ENCODE data around the gene HOXC6. TPM values are rescaled to one million over a fixed set of nuclear protein-coding genes. Genes with fewer than 3 reads are reported as not detected.
A peak's percentile ranks its signal among the peaks of the same experiment; 100 is the strongest.

Gene HOXC6
- total RNA-seq, 1 experiment from 2014 or later = not detected

DNA sequence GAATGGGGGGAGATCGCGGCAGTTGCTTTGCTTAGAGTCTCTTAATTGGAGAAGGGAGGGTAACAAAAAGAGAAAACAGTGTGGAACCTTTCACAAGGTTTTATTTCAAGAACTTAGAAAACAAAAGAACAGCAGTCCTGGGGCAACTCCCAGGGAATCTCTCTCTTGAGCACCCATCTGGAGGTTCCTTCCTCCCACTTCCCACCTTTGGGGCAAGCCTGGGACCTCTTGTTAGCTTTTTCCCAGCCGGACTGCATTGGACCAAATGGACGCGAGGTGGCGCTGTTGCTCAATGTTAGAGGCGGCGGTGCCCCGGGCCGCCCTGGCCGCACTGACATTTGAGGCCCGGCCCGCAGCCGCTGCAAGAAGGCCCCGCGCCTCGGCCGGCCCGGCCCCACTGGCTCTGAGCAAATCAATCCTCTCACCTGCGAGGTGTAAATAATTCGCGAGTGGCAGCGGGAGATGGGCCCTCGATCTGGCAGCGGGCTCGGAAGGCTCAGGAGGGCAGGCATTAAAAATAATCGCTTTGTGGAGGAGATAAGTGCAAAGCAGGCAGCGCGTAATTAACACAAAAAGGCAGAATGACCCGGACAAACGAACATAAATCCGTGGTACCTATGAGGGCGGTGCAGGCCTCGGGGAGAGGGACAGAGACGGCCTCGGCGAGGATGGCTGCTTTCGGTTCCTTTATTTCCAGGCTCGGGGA is 22.2 kb upstream of the HOXC6 start (continued):
- TF ChIP-seq CDX4 (CRISPR knock-in tag; IDR thresholded peaks at IDR 0.05; ENCODE audit: borderline replicate concordance) = no peak
- TF ChIP-seq, protein P1, sequence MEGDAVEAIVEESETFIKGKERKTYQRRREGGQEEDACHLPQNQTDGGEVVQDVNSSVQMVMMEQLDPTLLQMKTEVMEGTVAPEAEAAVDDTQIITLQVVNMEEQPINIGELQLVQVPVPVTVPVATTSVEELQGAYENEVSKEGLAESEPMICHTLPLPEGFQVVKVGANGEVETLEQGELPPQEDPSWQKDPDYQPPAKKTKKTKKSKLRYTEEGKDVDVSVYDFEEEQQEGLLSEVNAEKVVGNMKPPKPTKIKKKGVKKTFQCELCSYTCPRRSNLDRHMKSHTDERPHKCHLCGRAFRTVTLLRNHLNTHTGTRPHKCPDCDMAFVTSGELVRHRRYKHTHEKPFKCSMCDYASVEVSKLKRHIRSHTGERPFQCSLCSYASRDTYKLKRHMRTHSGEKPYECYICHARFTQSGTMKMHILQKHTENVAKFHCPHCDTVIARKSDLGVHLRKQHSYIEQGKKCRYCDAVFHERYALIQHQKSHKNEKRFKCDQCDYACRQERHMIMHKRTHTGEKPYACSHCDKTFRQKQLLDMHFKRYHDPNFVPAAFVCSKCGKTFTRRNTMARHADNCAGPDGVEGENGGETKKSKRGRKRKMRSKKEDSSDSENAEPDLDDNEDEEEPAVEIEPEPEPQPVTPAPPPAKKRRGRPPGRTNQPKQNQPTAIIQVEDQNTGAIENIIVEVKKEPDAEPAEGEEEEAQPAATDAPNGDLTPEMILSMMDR (IDR thresholded peaks at IDR 0.05) = peak; percentile 96

GRCh38 chr12:54006559-54007220 is 21.6 kb upstream of the HOXC6 start:
- H3K36me3 Mint-ChIP-seq = no peaks in the 10 kb centered on the region; the same call in 1 of the 2 replicates
- H3K4me1 Mint-ChIP-seq = peaks cover 25% of the 10 kb centered on the region
- POLR2A ChIA-PET = no interaction called here
- CTCF ChIA-PET = interaction anchor here (0.7 to 10.8 kb wide), 21 partner anchors 11 to 373 kb away, joined by 3 to 107 read pairs (median 5); partner anchors contain the start of genes HOXC10, HOXC5 and SMUG1
- peaks cover 100% of the 10 kb centered on the region for H3K27me3 Mint-ChIP-seq (ENCODE audit: low read depth)
- no peak overlapping the region for H3K4me3 Mint-ChIP-seq
- no peaks in the 10 kb centered on the region for H3K9me3 Mint-ChIP-seq
- ATAC-seq (no peak), DNase-seq (ENCODE audit: low spot score) (no peak)
- TF ChIP-seq MYBL2 (CRISPR knock-in tag; IDR thresholded peaks at IDR 0.05) = no peak
- TF ChIP-seq, protein P2, sequence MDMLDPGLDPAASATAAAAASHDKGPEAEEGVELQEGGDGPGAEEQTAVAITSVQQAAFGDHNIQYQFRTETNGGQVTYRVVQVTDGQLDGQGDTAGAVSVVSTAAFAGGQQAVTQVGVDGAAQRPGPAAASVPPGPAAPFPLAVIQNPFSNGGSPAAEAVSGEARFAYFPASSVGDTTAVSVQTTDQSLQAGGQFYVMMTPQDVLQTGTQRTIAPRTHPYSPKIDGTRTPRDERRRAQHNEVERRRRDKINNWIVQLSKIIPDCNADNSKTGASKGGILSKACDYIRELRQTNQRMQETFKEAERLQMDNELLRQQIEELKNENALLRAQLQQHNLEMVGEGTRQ (CRISPR knock-in tag; IDR thresholded peaks at IDR 0.05) = no peak
- TF ChIP-seq FOXJ3 (CRISPR knock-in tag; IDR thresholded peaks at IDR 0.05; ENCODE audit: borderline replicate concordance) = no peak
- TF ChIP-seq GABPB1 (CRISPR knock-in tag; IDR thresholded peaks at IDR 0.05) = no peak
- TF ChIP-seq CBFB (CRISPR knock-in tag; IDR thresholded peaks at IDR 0.05; ENCODE audit: low read depth) = no peak
- TF ChIP-seq MXD4 (CRISPR knock-in tag; IDR thresholded peaks at IDR 0.05; ENCODE audit: borderline replicate concordance) = no peak
- no peak for TF ChIP-seq NR2C2 (CRISPR knock-in tag; IDR thresholded peaks at IDR 0.05)
- TF ChIP-seq OVOL2 (CRISPR knock-in tag; IDR thresholded peaks at IDR 0.05; ENCODE audit: borderline replicate concordance) = no peak
- TF ChIP-seq, protein P3, sequence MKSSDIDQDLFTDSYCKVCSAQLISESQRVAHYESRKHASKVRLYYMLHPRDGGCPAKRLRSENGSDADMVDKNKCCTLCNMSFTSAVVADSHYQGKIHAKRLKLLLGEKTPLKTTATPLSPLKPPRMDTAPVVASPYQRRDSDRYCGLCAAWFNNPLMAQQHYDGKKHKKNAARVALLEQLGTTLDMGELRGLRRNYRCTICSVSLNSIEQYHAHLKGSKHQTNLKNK (CRISPR knock-in tag; IDR thresholded peaks at IDR 0.05) = no peak
- H3K27ac Mint-ChIP-seq = no peak overlapping the region

- POLR2A ChIA-PET = no interaction called here
- no peaks in the 10 kb centered on the region for H3K36me3 Mint-ChIP-seq
- peaks cover 25% of the 10 kb centered on the region for H3K4me1 Mint-ChIP-seq
- CTCF ChIA-PET = interaction anchor here (0.5 to 10.8 kb wide), 12 partner anchors 10 to 208 kb away, joined by 3 to 107 read pairs (median 27); partner anchors contain the start of genes HOXC10 and HOXC5
- H3K9me3 Mint-ChIP-seq = no peaks in the 10 kb centered on the region
- H3K27me3 Mint-ChIP-seq (ENCODE audit: low read depth) = peaks cover 100% of the 10 kb centered on the region
- ATAC-seq = no peak
- no peak overlapping the region for H3K27ac Mint-ChIP-seq
- no peak for DNase-seq (ENCODE audit: low spot score)
- TF ChIP-seq CREM (CRISPR knock-in tag; IDR thresholded peaks at IDR 0.05) (no peak), ERG (CRISPR knock-in tag; IDR thresholded peaks at IDR 0.05) (no peak), NR3C1 (CRISPR knock-in tag; conservative IDR thresholded peaks at IDR 0.05; ENCODE audit: low read depth) (no peak)
- TF ChIP-seq, protein P4, sequence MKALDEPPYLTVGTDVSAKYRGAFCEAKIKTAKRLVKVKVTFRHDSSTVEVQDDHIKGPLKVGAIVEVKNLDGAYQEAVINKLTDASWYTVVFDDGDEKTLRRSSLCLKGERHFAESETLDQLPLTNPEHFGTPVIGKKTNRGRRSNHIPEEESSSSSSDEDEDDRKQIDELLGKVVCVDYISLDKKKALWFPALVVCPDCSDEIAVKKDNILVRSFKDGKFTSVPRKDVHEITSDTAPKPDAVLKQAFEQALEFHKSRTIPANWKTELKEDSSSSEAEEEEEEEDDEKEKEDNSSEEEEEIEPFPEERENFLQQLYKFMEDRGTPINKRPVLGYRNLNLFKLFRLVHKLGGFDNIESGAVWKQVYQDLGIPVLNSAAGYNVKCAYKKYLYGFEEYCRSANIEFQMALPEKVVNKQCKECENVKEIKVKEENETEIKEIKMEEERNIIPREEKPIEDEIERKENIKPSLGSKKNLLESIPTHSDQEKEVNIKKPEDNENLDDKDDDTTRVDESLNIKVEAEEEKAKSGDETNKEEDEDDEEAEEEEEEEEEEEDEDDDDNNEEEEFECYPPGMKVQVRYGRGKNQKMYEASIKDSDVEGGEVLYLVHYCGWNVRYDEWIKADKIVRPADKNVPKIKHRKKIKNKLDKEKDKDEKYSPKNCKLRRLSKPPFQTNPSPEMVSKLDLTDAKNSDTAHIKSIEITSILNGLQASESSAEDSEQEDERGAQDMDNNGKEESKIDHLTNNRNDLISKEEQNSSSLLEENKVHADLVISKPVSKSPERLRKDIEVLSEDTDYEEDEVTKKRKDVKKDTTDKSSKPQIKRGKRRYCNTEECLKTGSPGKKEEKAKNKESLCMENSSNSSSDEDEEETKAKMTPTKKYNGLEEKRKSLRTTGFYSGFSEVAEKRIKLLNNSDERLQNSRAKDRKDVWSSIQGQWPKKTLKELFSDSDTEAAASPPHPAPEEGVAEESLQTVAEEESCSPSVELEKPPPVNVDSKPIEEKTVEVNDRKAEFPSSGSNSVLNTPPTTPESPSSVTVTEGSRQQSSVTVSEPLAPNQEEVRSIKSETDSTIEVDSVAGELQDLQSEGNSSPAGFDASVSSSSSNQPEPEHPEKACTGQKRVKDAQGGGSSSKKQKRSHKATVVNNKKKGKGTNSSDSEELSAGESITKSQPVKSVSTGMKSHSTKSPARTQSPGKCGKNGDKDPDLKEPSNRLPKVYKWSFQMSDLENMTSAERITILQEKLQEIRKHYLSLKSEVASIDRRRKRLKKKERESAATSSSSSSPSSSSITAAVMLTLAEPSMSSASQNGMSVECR (CRISPR knock-in tag; IDR thresholded peaks at IDR 0.05; ENCODE audit: borderline replicate concordance) = no peak
- no peak overlapping the region for H3K4me3 Mint-ChIP-seq
Observed at GRCh38 chr12:54007538-54008259, 20.5 kb upstream of the HOXC6 start.

All from WTC11 (cell line).